Measurements from ENCODE around the gene MEGF11.
"Not testable (repeated sequence)": the region's sequence is repeated elsewhere in the genome, so short reads cannot be mapped to it uniquely, and the experiment has no call there.

Gene MEGF11

DNA sequence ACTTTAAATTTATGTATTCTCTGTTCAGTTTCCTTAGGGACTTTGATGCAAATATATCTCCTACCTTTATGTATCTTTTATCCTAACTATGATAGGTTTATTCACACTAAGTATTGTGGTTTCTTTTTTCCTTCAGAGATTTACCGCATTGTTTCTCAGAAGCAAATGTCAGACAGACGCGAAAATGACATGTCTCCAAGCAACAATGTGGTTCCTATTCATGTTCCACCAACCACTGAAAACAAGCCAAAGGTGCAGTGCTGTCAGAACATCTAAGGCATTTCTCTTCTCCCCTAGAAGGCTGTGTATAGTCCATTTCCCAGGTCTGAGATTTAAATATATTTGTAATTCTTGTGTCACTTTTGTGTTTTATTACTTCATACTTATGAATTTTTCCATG is 366.0 kb downstream of the MEGF11 start:
- TF ChIP-seq FOXP2 (optimal IDR thresholded peaks at IDR 0.05; ENCODE audit: control extremely low read depth, extremely low read length, insufficient read depth) (no peak), EZH2 (IDR thresholded peaks at IDR 0.05) (no peak), POLR2AphosphoS5 (IDR thresholded peaks at IDR 0.05; ENCODE audit: borderline replicate concordance, low read depth, low read length) (no peak)
- no peak for DNase-seq (ENCODE audit: low read depth, low spot score)
- Histone ChIP-seq H3K4me3 (no peak overlapping the region), H3K9ac (ENCODE audit: insufficient read length) (no peak overlapping the region), H3K9me3 (ENCODE audit: low read depth, low read length) (no peaks in the 10 kb centered on the region), H3K27ac (no peak overlapping the region), H3K36me3 (ENCODE audit: insufficient read depth, low read length) (peaks cover 59% of the 10 kb centered on the region)

DNA sequence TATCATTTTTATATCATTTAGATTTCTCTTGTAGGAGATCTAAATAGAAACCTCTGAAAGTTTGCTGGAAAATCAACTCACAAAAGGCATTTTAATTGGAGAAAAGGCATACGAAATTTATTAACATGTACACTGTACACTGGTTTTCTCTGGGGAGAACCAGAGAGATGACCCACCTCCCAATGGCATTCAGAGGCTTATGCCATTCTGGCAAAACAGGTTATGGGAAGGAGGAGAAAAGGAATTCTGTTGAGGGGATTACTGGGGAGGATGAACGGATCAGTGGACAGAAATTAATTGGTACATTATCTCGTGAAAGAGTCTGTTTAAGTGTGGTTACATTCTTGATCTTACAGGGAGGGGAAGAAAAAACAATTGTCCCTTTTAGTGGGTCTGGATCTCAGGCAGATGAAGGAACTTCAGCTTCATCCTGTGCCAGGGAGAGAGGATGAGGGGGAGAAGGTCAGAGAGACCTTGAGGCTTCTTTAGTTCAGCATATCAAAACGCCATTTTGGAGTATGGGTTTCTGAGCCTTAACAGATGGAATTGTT is 367.8 kb downstream of the MEGF11 start:
- Histone ChIP-seq H3K36me3 (ENCODE audit: insufficient read depth, low read length) (peaks cover 65% of the 10 kb centered on the region), H3K4me3 (no peak overlapping the region), H3K9ac (ENCODE audit: insufficient read length) (no peak overlapping the region), H3K27ac (no peak overlapping the region), H3K9me3 (ENCODE audit: low read depth, low read length) (no peaks in the 10 kb centered on the region)
- TF ChIP-seq EZH2 (IDR thresholded peaks at IDR 0.05), result no peak
- DNase-seq (ENCODE audit: low read depth, low spot score), result no peak

DNA sequence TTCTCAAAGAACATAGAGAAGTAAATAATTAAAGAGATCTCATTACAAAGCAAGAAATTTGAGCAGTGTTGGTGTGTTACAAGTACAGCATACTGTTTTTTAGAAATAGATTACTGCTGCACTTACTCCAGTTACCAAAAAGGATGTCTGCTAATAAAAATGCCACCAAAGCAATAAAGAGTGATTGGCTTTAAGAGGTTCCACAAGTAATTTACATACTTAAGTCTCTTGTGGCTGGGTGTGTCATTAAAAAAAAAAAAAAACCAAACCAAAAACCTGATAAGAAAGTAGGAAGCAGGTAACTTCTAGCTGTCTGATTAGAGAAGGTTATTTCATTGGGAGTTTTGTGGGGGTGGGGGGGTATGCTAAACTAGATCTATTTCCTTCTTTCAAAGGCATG is 369.0 kb downstream of the MEGF11 start:
- Histone ChIP-seq H3K9ac (ENCODE audit: insufficient read length) (no peak overlapping the region), H3K9me3 (ENCODE audit: low read depth, low read length) (no peaks in the 10 kb centered on the region), H3K4me3 (no peak overlapping the region), H3K27ac (no peak overlapping the region), H3K36me3 (ENCODE audit: insufficient read depth, low read length) (peaks cover 69% of the 10 kb centered on the region)
- no peak for TF ChIP-seq EZH2 (IDR thresholded peaks at IDR 0.05)
- no peak for DNase-seq (ENCODE audit: low read depth, low spot score)

DNA sequence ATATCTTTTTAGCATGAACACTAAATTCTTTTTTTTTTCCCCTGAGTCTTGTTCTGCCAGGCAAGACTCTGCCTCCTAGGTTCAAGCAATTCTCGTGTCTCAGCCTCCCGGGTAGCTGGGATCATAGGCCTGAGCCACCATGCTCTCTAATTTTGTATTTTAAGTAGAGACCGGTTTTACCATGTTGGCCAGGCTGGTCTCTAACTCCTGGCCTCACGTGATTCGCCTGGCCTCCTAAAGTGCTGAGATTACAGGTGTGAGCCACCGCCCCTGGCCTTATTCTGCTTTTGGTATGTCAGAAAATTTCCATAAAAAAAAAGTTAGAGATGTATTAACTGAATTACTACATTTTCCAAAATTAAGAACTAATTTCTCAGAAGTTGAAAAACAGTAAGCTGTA is 370.0 kb downstream of the MEGF11 start:
- peaks cover 68% of the 10 kb centered on the region for H3K36me3 ChIP-seq (ENCODE audit: insufficient read depth, low read length)
- H3K4me3 ChIP-seq, result no peak overlapping the region
- no peak for DNase-seq (ENCODE audit: low read depth, low spot score)
- no peak for TF ChIP-seq EZH2 (IDR thresholded peaks at IDR 0.05)
- TF ChIP-seq FOXP2 (optimal IDR thresholded peaks at IDR 0.05; ENCODE audit: control extremely low read depth, extremely low read length, insufficient read depth), result no peak
- TF ChIP-seq POLR2AphosphoS5 (IDR thresholded peaks at IDR 0.05; ENCODE audit: borderline replicate concordance, low read depth, low read length), result no peak
- no peaks in the 10 kb centered on the region for H3K9me3 ChIP-seq (ENCODE audit: low read depth, low read length)
- no peak overlapping the region for H3K27ac ChIP-seq
- H3K9ac ChIP-seq (ENCODE audit: insufficient read length), result no peak overlapping the region

DNA sequence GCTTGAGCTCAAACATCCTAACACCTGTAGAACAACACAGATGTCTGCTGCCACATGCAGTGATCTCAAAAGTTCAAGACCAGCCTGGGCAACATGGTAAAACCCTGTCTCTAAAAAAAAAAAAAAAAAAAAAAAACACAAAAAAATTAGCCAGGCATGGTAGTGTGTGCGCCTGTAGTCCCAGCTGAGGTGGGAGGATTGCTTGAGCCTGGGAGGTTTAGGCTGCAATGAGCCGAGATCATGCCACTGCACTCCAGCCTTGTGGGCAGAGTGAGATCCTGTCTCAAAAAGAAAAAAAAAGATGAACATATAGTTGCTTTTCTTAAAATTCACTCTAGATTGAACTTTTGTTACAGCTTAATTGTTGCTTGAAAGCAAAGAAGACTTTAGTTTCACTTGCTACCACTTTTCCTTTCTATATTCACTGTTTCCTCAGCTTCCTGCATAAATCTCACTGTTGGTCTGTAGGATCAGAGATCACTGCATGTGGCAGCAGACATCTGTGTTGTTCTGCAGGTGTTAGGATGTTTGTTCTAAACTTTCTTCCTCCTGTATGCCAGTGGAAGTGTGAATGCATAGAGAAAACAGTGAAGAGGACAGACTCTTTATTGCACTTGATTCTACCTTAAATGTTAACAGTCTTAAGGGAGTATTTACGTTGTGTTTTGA is 371.6 kb downstream of the MEGF11 start:
- Histone ChIP-seq H3K9ac (ENCODE audit: insufficient read length) (no peak overlapping the region), H3K27ac (no peak overlapping the region), H3K9me3 (ENCODE audit: low read depth, low read length) (no peaks in the 10 kb centered on the region), H3K4me3 (no peak overlapping the region), H3K36me3 (ENCODE audit: insufficient read depth, low read length) (peaks cover 68% of the 10 kb centered on the region)
- no peak for DNase-seq (ENCODE audit: low read depth, low spot score)
- TF ChIP-seq POLR2AphosphoS5 (IDR thresholded peaks at IDR 0.05; ENCODE audit: borderline replicate concordance, low read depth, low read length), result no peak
- no peak for TF ChIP-seq FOXP2 (optimal IDR thresholded peaks at IDR 0.05; ENCODE audit: control extremely low read depth, extremely low read length, insufficient read depth)
- TF ChIP-seq EZH2 (IDR thresholded peaks at IDR 0.05), result no peak

DNA sequence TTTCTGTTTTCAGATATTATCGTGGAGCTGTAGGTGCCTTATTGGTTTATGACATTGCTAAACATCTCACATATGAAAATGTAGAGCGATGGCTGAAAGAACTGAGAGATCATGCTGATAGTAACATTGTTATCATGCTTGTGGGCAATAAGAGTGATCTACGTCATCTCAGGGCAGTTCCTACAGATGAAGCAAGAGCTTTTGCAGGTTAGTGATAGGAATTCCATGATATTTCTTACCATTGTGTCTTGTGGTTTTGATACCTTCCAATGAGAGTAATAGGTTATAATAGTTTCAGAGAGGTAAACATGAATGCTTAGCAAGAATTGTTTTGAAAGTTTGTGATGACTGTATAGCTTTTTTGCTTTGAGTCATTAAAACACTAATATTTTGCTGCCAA is 375.8 kb downstream of the MEGF11 start:
- H3K4me3 ChIP-seq, result no peak overlapping the region
- TF ChIP-seq FOXP2 (optimal IDR thresholded peaks at IDR 0.05; ENCODE audit: control extremely low read depth, extremely low read length, insufficient read depth), result no peak
- TF ChIP-seq EZH2 (IDR thresholded peaks at IDR 0.05), result no peak
- no peak for TF ChIP-seq POLR2AphosphoS5 (IDR thresholded peaks at IDR 0.05; ENCODE audit: borderline replicate concordance, low read depth, low read length)
- H3K27ac ChIP-seq, result no peak overlapping the region
- H3K36me3 ChIP-seq (ENCODE audit: insufficient read depth, low read length), result peaks cover 72% of the 10 kb centered on the region
- no peak overlapping the region for H3K9ac ChIP-seq (ENCODE audit: insufficient read length)
- no peaks in the 10 kb centered on the region for H3K9me3 ChIP-seq (ENCODE audit: low read depth, low read length)
- DNase-seq (ENCODE audit: low read depth, low spot score), result no peak

DNA sequence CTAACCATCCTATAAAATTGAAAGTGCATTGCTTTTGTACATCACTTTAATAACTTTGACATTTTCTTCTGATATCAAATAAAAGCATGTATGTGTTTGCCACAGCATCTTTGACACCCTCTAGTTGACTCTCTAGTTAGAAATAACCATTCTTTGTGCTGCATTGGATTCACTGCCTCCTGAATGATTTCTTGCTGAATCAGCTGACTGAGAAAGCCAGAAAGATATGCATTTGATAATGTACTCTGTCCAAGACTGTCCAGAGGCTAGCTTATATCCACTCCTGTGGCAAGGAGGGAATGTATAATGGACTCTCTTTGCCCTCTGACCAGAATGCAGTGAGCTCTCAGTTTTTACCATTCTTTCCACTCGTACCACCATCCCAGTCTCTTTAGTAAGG is 378.1 kb downstream of the MEGF11 start:
- Histone ChIP-seq H3K36me3 (ENCODE audit: insufficient read depth, low read length) (peaks cover 55% of the 10 kb centered on the region), H3K27ac (no peak overlapping the region), H3K9me3 (ENCODE audit: low read depth, low read length) (no peaks in the 10 kb centered on the region), H3K9ac (ENCODE audit: insufficient read length) (no peak overlapping the region), H3K4me3 (no peak overlapping the region)
- no peak for TF ChIP-seq FOXP2 (optimal IDR thresholded peaks at IDR 0.05; ENCODE audit: control extremely low read depth, extremely low read length, insufficient read depth)
- TF ChIP-seq EZH2 (IDR thresholded peaks at IDR 0.05), result no peak
- DNase-seq (ENCODE audit: low read depth, low spot score), result no peak

DNA sequence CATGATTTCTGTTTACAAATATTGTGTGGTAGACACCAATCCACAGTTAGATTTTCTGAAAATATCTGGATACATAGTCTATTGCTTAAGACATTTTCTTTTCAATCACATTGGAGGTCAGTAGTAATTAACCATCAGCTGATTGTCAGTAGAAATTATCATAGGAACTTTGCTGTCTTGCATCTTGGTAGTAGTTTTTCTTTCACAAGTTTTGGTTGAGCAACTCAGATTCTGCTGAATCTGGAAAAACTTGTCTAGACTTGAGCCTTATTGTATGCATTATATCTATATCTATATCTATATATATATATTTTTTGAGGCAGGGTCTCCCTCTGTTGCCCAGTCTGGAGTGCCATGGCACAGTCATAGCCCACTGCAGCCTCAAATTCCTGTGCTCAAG is 380.3 kb downstream of the MEGF11 start:
- Histone ChIP-seq H3K9ac (ENCODE audit: insufficient read length) (no peak overlapping the region), H3K27ac (no peak overlapping the region), H3K4me3 (no peak overlapping the region), H3K9me3 (ENCODE audit: low read depth, low read length) (no peaks in the 10 kb centered on the region), H3K36me3 (ENCODE audit: insufficient read depth, low read length) (peaks cover 36% of the 10 kb centered on the region)
- DNase-seq (ENCODE audit: low read depth, low spot score), result no peak
- TF ChIP-seq FOXP2 (optimal IDR thresholded peaks at IDR 0.05; ENCODE audit: control extremely low read depth, extremely low read length, insufficient read depth) (no peak), POLR2AphosphoS5 (IDR thresholded peaks at IDR 0.05; ENCODE audit: borderline replicate concordance, low read depth, low read length) (no peak), EZH2 (IDR thresholded peaks at IDR 0.05) (no peak)

DNA sequence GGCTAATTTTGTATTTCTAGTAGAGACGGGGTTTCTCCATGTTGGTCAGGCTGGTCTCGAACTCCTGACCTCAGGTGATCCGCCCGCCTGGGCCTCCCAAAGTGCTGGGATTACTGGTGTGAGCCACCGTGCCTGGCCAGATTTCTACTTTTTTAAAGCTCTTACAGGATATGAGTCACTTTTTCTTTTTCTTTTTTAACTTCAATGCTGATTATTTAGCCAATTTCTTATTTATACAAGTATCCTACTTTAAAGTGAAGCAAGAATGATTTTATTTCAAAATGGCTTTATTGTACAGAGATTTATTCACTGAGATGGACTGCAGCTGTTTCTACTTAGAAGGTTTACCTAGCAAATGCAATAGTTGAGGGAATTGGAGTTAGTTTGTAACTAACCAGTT is 381.0 kb downstream of the MEGF11 start:
- not testable (repeated sequence) for H3K9me3 ChIP-seq (ENCODE audit: low read depth, low read length); H3K4me3 ChIP-seq; DNase-seq (ENCODE audit: low read depth, low spot score); H3K27ac ChIP-seq; H3K9ac ChIP-seq (ENCODE audit: insufficient read length)
- peaks cover 30% of the 10 kb centered on the region for H3K36me3 ChIP-seq (ENCODE audit: insufficient read depth, low read length)

DNA sequence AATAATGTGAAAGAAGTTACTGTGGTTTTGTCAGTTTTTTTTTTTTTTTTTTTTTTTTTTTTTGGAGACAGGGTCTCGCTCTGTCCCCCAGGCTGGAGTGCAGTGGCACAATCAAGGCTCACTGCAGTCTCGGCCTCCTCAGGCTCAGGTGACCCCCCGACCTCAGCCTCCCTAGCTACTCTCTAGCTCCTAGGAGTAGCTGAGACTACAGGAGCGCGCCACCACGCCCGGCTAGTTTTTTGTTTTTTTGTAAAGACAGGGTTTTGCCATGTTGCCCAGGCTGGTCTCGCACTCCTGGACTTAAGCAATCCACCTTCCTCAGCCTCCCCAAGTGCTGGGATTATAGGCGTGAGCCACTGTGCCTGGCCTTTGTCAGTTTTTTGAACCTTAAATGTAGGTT is 381.7 kb downstream of the MEGF11 start:
- H3K27ac ChIP-seq; H3K9ac ChIP-seq (ENCODE audit: insufficient read length); DNase-seq (ENCODE audit: low read depth, low spot score); H3K9me3 ChIP-seq (ENCODE audit: low read depth, low read length); H3K4me3 ChIP-seq: not testable (repeated sequence)
- H3K36me3 ChIP-seq (ENCODE audit: insufficient read depth, low read length), result peaks cover 22% of the 10 kb centered on the region
